Activated CD4-positive, alpha-beta T cell treated with anti-CD3 and anti-CD28 coated beads for 36 hours (primary cell): ENCODE measurements around the gene CMC2. TPM values are rescaled to one million over a fixed set of nuclear protein-coding genes. Genes with fewer than 3 reads are reported as not detected.

Source experiments
- ATAC-seq: fragments of 200-7000 bp; cut with Tn5 transposase; one replicate; pipeline ENCODE4 v1.10.0; 2021; ENCODE audit warnings: mild to moderate bottlenecking, moderate library complexity
- CTCF ChIA-PET: fragments of 350-600 bp; sonication (Branson Sonifier 250); formaldehyde crosslinking; loops from one replicate; lab custom pipeline; 2021; ENCODE audit warnings: antibody characterized with exemption; lab: Charles Lee
- POLR2A ChIA-PET: fragments of 350-600 bp; sonication (Branson Sonifier 250); formaldehyde crosslinking; loops from one replicate; lab custom pipeline; 2021; ENCODE audit warnings: antibody characterized with exemption, inconsistent platforms; lab: Charles Lee
- DNase-seq: peaks from one replicate; pipeline ENCODE4 v3.0.0-alpha.2; 2020
- H3K27ac Mint-ChIP-seq: one replicate; pipeline ENCODE4 v1.8.0; 2021; ENCODE audit warnings: mixed read lengths
- H3K27me3 Mint-ChIP-seq: one replicate; pipeline ENCODE4 v1.8.0; 2021; ENCODE audit warnings: mixed read lengths
- H3K36me3 Mint-ChIP-seq: one replicate; pipeline ENCODE4 v1.8.0; 2021; ENCODE audit warnings: low read depth, mixed read lengths
- H3K4me1 Mint-ChIP-seq: one replicate; pipeline ENCODE4 v1.8.0; 2021; ENCODE audit warnings: mixed read lengths
- H3K4me3 Mint-ChIP-seq: one replicate; pipeline ENCODE4 v1.8.0; 2021; ENCODE audit warnings: mild to moderate bottlenecking, moderate library complexity, mixed read lengths
- H3K9me3 Mint-ChIP-seq: one replicate; pipeline ENCODE4 v1.8.0; 2021; ENCODE audit warnings: low read depth, mixed read lengths
- intact Hi-C, 2 experiments: fragments of 100-400 bp; cut with DNase I in 1 of 2; cut with micrococcal nuclease in 1 of 2; formaldehyde crosslinking; loops; one replicate each; pipeline versions ENCODE4 v1.14.2 to v1.15.1; 2022 to 2024; cut with DNase I, micrococcal nuclease
- total RNA-seq, 2 experiments: library from RNA; stranded (reverse); gene quantifications; one replicate each; pipeline ENCODE4 v1.2.3, GENCODE V29; 2021

Gene CMC2
- total RNA-seq, 2 experiments from 2014 or later: 100.0 to 114 TPM

- CTCF ChIA-PET: interaction anchor here (0.7 to 3.2 kb wide), 20 partner anchors 10 to 199 kb away, joined by 3 to 27 read pairs (median 4); partner anchors contain the start of genes ATMIN and C16orf46
- H3K4me1 Mint-ChIP-seq: peaks cover 73% of the 10 kb centered on the region
- DNase-seq: peak; percentile 47
- ATAC-seq: peak; percentile 7
- H3K36me3 Mint-ChIP-seq: peaks cover 37% of the 10 kb centered on the region
- H3K27me3 Mint-ChIP-seq: no peaks in the 10 kb centered on the region
- H3K27ac Mint-ChIP-seq: peak overlapping the region; percentile 83
- H3K4me3 Mint-ChIP-seq: peak overlapping the region; percentile 98
- intact Hi-C loops: loop anchor here (10.0 kb wide), 4 partner anchors 199 to 631 kb away; partner anchors contain the start of genes CDYL2 (in 1 of the 2) and GAN (in 1 of the 2)
- POLR2A ChIA-PET: interaction anchor here (0.6 to 1.1 kb wide), 5 partner anchors 10 to 478 kb away, joined by 3 to 7 read pairs (median 3); no protein-coding TSS in a partner anchor
- H3K9me3 Mint-ChIP-seq: peaks cover 2% of the 10 kb centered on the region
These were observed 2.9 kb downstream of the CMC2 start for GRCh38 chr16:81003610-81004460.

DNA sequence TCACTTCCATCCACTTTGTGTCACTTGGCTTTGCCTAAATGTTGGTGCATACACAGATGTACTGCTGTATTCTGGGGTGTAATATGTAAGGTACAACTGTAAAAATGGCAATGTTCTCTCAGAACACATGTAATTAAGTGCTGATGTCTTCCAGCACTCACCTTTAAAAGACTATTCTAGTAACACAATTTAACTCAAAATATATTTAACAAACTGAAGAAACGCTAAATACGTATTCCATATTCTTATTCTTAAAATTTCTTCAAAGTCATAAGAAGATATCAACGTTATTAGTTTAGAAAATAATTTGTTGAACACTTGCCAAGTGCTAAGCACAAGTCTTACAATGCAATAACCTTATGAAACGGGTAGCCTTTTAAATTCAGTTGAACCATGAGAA, 3.6 kb downstream of the CMC2 start:
- POLR2A ChIA-PET: interaction anchor here (0.6 to 1.1 kb wide), 4 partner anchors 9 to 268 kb away, joined by 3 to 7 read pairs (median 3); no protein-coding TSS in a partner anchor
- Mint-ChIP-seq H3K27me3 (no peaks in the 10 kb centered on the region), H3K36me3 (peaks cover 35% of the 10 kb centered on the region), H3K27ac (peak overlapping the region; percentile 83), H3K4me1 (peaks cover 73% of the 10 kb centered on the region), H3K9me3 (peaks cover 2% of the 10 kb centered on the region), H3K4me3 (peak overlapping the region; percentile 98)
- no peak for ATAC-seq
- intact Hi-C loops: loop anchor here (10.0 kb wide), 4 partner anchors 198 to 632 kb away; partner anchors contain the start of genes CDYL2 (in 1 of the 2) and GAN (in 1 of the 2)
- CTCF ChIA-PET: interaction anchor here (0.9 to 3.2 kb wide), 9 partner anchors 9 to 198 kb away, joined by 3 to 27 read pairs (median 7); partner anchors contain the start of genes ATMIN and C16orf46
- no peak for DNase-seq

DNA sequence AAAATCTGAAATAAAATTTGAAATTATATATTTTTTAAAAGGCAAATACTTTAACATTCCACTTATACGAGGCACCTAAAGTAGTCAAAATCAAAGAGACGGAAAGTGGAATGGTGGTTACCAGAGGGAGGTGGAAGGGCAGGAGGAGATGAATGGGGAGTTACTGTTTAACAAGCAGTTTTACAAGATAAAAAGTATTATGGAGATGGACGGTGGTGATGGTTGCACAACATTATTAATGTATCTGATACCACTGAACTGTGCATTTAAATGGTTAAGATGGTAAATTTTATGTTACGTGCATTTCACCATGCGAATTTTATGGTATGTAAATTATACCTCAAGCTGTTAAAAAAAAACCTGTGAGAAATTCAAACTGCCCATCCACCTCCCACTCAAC, 5.4 kb downstream of the CMC2 start:
- CTCF ChIA-PET: interaction anchor here (0.6 to 2.5 kb wide), 5 partner anchors 29 to 364 kb away, joined by 3 to 8 read pairs (median 3); partner anchors contain the start of gene ATMIN

GRCh38 chr16:81000873-81001272, 5.8 kb downstream of the CMC2 start:
- H3K4me1 Mint-ChIP-seq: peaks cover 80% of the 10 kb centered on the region
- no peak overlapping the region for H3K27ac Mint-ChIP-seq
- no peaks in the 10 kb centered on the region for H3K27me3 Mint-ChIP-seq
- ChIA-PET POLR2A (interaction anchor here (0.6 kb wide), 1 partner anchor 27 kb away, joined by 3 read pairs; no protein-coding TSS in a partner anchor), CTCF (interaction anchor here (0.6 to 2.5 kb wide), 6 partner anchors 26 to 364 kb away, joined by 3 to 8 read pairs (median 3); partner anchors contain the start of gene ATMIN)
- H3K4me3 Mint-ChIP-seq: no peak overlapping the region
- H3K36me3 Mint-ChIP-seq: peaks cover 28% of the 10 kb centered on the region
- no peak for ATAC-seq
- intact Hi-C loops: loop anchor here (10.0 kb wide), 4 partner anchors 196 to 634 kb away; partner anchors contain the start of genes CDYL2 (in 1 of the 2) and GAN (in 1 of the 2)
- H3K9me3 Mint-ChIP-seq: peaks cover 2% of the 10 kb centered on the region
- DNase-seq: no peak

More for the DNA sequence above, 5.4 kb downstream of the CMC2 start:
- H3K9me3 Mint-ChIP-seq: peaks cover 2% of the 10 kb centered on the region
- peaks cover 30% of the 10 kb centered on the region for H3K36me3 Mint-ChIP-seq
- POLR2A ChIA-PET: interaction anchor here (0.6 kb wide), 1 partner anchor 27 kb away, joined by 3 read pairs; no protein-coding TSS in a partner anchor
- no peak overlapping the region for H3K4me3 Mint-ChIP-seq
- peaks cover 80% of the 10 kb centered on the region for H3K4me1 Mint-ChIP-seq
- ATAC-seq (no peak), DNase-seq (no peak)
- intact Hi-C loops: loop anchor here (10.0 kb wide), 4 partner anchors 197 to 633 kb away; partner anchors contain the start of genes CDYL2 (in 1 of the 2) and GAN (in 1 of the 2)
- no peaks in the 10 kb centered on the region for H3K27me3 Mint-ChIP-seq
- no peak overlapping the region for H3K27ac Mint-ChIP-seq

DNA sequence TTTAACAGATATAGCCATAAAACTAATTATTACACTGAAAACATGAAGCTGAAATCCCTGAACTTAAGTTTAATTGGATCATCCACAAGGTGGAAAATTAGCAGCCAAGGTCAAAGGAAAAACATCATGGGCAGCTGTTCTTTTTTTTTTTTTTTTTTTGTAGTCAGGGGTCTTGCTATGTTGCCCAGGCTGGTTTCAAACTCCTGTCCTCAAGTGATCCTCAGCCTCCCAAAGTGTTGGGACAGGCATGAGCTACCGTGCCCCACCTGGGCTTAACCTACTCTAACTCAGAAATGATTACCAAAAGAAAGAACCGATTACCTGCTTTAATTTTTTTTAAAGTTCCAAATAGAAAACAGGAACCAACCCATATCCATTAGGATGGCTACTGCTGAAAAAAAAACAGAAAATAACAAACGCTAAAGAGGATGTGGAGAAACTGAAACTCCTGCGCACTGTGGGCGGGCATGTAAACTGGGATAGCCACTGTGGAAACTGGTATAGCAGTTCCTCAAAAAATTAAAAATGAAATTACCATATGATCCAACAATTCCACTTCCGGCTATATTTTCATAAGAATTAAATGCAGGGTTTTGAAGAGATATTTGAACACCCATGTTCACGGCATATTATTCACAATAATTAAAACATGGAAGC, 8.6 kb downstream of the CMC2 start:
- intact Hi-C loops: no loop called here
- ATAC-seq (no peak), DNase-seq (no peak)
- Mint-ChIP-seq H3K4me1 (peaks cover 80% of the 10 kb centered on the region), H3K27ac (peak overlapping the region; percentile 87), H3K27me3 (no peaks in the 10 kb centered on the region), H3K9me3 (peaks cover 2% of the 10 kb centered on the region), H3K4me3 (no peak overlapping the region), H3K36me3 (peaks cover 37% of the 10 kb centered on the region)
- CTCF ChIA-PET: interaction anchor here (0.6 to 0.9 kb wide), 2 partner anchors 78 to 191 kb away, joined by 3 to 5 read pairs; no protein-coding TSS in a partner anchor
- POLR2A ChIA-PET: no interaction called here

- no peak for DNase-seq
- intact Hi-C loops: no loop called here
- peak overlapping the region; percentile 70 for H3K4me3 Mint-ChIP-seq
- peak overlapping the region; percentile 87 for H3K27ac Mint-ChIP-seq
- POLR2A ChIA-PET: no interaction called here
- ATAC-seq: peak; percentile 83
- CTCF ChIA-PET: interaction anchor here (0.6 to 1.1 kb wide), 3 partner anchors 23 to 190 kb away, joined by 3 to 5 read pairs (median 4); no protein-coding TSS in a partner anchor
- peaks cover 38% of the 10 kb centered on the region for H3K36me3 Mint-ChIP-seq
- H3K4me1 Mint-ChIP-seq: peaks cover 74% of the 10 kb centered on the region
- H3K27me3 Mint-ChIP-seq: no peaks in the 10 kb centered on the region
- peaks cover 2% of the 10 kb centered on the region for H3K9me3 Mint-ChIP-seq
These were observed 9.4 kb downstream of the CMC2 start for GRCh38 chr16:80997139-80997798.

- H3K4me3 Mint-ChIP-seq: peak overlapping the region; percentile 70
- no peak for DNase-seq
- ATAC-seq: no peak
- H3K27me3 Mint-ChIP-seq: no peaks in the 10 kb centered on the region
- H3K36me3 Mint-ChIP-seq: peaks cover 37% of the 10 kb centered on the region
- H3K9me3 Mint-ChIP-seq: peaks cover 2% of the 10 kb centered on the region
- ChIA-PET POLR2A (no interaction called here), CTCF (interaction anchor here (1.1 kb wide), 1 partner anchor 22 kb away, joined by 4 read pairs; no protein-coding TSS in a partner anchor)
- H3K27ac Mint-ChIP-seq: peak overlapping the region; percentile 87
- intact Hi-C loops: no loop called here
- peaks cover 68% of the 10 kb centered on the region for H3K4me1 Mint-ChIP-seq
These were observed 10.0 kb downstream of the CMC2 start for GRCh38 chr16:80996688-80997138.

DNA sequence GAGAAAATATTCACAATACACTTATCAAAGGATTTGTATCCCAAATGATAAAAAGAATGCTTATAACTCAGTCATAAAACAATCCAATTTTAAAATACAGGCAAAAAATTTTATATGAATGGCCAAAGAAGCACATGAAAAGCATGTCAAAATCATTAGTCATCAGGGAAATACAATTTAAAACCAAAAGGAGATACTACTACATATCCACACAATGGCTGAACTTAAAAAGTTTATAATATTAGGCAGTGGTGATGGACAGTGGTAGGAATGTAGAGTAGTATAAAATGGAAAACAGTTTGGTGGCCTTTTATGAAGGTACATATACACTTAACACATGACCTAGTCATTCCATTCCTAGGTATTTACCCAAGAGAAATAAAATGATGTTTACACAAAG, 12.2 kb downstream of the CMC2 start:
- no peak for DNase-seq
- ChIA-PET POLR2A (no interaction called here), CTCF (interaction anchor here (3.3 kb wide), 1 partner anchor 9 kb away, joined by 17 read pairs; no protein-coding TSS in a partner anchor)
- H3K9me3 Mint-ChIP-seq: no peaks in the 10 kb centered on the region
- H3K4me1 Mint-ChIP-seq: peaks cover 60% of the 10 kb centered on the region
- intact Hi-C loops: no loop called here
- ATAC-seq: no peak
- H3K4me3 Mint-ChIP-seq: no peak overlapping the region
- peaks cover 33% of the 10 kb centered on the region for H3K36me3 Mint-ChIP-seq
- H3K27ac Mint-ChIP-seq: no peak overlapping the region
- no peaks in the 10 kb centered on the region for H3K27me3 Mint-ChIP-seq

DNA sequence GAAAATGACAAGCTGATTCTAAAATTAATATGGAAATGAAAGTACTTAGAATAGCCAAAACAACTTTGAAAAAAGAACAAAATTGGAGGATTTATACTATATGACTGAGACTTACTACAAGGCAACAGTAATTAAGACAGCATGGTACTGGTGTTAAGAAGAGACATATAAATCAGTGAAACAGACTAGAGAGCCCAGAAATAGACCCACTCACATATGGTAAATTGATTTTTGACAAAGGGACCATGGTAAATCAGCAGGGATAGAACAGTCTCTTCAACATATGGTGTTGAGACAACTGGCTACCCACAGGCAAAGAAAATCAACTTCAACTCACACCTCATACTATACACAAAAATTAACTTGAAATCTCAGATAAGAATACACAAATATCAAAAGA, 12.9 kb downstream of the CMC2 start:
- no peak for ATAC-seq
- H3K9me3 Mint-ChIP-seq: no peaks in the 10 kb centered on the region
- H3K36me3 Mint-ChIP-seq: peaks cover 36% of the 10 kb centered on the region
- no peak overlapping the region for H3K27ac Mint-ChIP-seq
- ChIA-PET POLR2A (interaction anchor here (0.6 kb wide), 1 partner anchor 9 kb away, joined by 3 read pairs; no protein-coding TSS in a partner anchor), CTCF (interaction anchor here (0.7 to 3.3 kb wide), 3 partner anchors 10 to 27 kb away, joined by 3 to 17 read pairs (median 6); no protein-coding TSS in a partner anchor)
- H3K4me3 Mint-ChIP-seq: no peak overlapping the region
- peaks cover 54% of the 10 kb centered on the region for H3K4me1 Mint-ChIP-seq
- no peak for DNase-seq
- no peaks in the 10 kb centered on the region for H3K27me3 Mint-ChIP-seq
- intact Hi-C loops: no loop called here

DNA sequence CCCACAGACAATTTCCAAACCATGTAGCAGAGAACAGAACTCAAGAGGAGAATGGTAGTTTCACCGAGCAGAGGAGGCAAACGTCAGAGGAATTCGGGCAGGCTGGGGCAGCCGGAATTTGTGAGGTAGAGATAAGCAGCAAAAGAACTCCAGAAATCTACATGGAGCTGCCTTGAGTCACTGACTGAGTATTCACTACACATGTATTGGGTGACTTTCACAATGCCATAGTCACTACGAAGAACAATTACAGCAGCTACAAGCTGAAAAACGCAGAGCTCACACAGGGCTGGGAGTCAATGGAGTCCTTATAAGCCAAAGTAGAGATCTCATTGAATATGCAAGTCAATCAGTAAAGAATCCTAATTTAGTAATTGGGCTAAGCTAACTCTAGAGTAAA, 13.4 kb downstream of the CMC2 start:
- ATAC-seq: no peak
- Mint-ChIP-seq H3K9me3 (no peaks in the 10 kb centered on the region), H3K27ac (no peak overlapping the region), H3K4me3 (no peak overlapping the region), H3K4me1 (peaks cover 49% of the 10 kb centered on the region), H3K36me3 (peaks cover 34% of the 10 kb centered on the region), H3K27me3 (no peaks in the 10 kb centered on the region)
- POLR2A ChIA-PET: no interaction called here
- intact Hi-C loops: no loop called here
- DNase-seq: no peak
- CTCF ChIA-PET: interaction anchor here (0.7 to 3.3 kb wide), 3 partner anchors 11 to 27 kb away, joined by 3 to 17 read pairs (median 6); no protein-coding TSS in a partner anchor
